Measurements from ENCODE around the gene MYOZ2.

GRCh38 chr4:119087121-119087520 lies 48.5 kb upstream of the MYOZ2 start:
- TF ChIP-seq POLR2A (IDR thresholded peaks at IDR 0.05; ENCODE audit: low read depth) (no peak), CTCF (IDR thresholded peaks at IDR 0.05) (peak; percentile 21 to 40 (median 24)), EP300 (IDR thresholded peaks at IDR 0.05) (no peak)

All from esophagus muscularis mucosa (tissue), 4 donors.